GM12873 (cell line): ENCODE results near the gene RFWD3.

Source experiments
- TF ChIP-seq, protein P1 (sequence below): IDR thresholded peaks from 2 replicates; pipeline ENCODE4 v1.5.1; 2012; ENCODE audit warnings: low read depth, mild to moderate bottlenecking, moderate library complexity, low read length, control low read depth; ENCODE audit not compliant: insufficient read depth; ENCODE audit errors: missing control alignments

The RFWD3 gene

DNA sequence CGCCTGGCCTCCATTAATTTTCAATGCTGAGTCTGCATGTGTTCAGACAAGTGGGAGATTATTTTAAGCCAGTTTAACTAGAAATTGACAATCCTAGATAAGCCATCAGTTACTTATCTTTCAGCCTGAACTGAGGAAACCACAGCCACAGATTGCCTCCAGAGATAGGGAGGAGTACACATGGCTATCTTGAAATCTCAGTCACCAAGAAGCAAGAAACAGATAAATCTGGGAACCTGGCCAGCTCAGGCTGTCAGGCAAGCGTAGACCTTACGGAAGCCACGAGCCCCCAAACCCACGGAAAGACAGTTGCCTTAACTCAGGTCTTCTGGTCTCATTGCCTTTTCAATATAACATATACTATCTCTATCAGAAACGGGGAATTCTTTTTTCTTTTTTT lies 57.7 kb downstream of the RFWD3 start:
- TF ChIP-seq, protein P1, sequence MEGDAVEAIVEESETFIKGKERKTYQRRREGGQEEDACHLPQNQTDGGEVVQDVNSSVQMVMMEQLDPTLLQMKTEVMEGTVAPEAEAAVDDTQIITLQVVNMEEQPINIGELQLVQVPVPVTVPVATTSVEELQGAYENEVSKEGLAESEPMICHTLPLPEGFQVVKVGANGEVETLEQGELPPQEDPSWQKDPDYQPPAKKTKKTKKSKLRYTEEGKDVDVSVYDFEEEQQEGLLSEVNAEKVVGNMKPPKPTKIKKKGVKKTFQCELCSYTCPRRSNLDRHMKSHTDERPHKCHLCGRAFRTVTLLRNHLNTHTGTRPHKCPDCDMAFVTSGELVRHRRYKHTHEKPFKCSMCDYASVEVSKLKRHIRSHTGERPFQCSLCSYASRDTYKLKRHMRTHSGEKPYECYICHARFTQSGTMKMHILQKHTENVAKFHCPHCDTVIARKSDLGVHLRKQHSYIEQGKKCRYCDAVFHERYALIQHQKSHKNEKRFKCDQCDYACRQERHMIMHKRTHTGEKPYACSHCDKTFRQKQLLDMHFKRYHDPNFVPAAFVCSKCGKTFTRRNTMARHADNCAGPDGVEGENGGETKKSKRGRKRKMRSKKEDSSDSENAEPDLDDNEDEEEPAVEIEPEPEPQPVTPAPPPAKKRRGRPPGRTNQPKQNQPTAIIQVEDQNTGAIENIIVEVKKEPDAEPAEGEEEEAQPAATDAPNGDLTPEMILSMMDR = no peak

DNA sequence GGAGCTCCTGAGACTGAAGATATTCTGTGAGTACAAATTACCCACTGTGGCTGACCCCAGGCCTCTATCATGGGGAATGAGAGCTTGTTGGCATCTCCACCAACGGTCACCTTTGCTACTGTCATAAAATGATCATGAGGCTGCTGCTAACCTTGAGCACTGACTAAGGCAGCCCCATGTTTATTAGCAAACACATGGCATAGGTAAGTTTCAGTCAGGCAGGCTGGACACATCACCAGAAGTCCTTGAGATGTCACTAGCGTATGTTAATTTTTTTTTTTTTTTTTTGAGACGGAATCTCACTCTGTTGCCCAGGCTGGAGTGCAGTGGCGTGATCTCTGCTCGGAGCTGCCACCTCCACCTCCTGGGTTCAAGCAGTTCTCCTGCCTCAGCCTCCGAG lies 58.3 kb downstream of the RFWD3 start:
- TF ChIP-seq, protein P1 = no peak

DNA sequence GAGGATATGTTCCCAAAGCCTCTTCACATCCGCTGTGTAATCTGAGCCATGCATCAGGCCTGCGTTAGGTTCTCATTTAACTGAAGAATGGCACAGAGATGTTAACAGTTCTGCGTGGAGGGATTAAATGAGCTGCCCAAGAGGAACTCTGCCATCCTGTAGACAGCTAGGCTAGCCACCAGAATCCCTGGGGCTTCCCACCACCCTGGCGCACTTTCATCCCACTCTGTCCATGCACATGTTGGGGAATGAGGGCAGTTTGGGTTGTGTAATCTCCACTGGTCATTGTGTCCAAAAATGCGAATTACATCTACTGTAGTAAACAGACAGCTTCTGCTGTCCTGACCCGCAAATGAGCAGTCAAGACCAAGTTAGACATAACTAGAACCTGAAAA lies 58.7 kb downstream of the RFWD3 start:
- TF ChIP-seq, protein P1 = no peak

DNA sequence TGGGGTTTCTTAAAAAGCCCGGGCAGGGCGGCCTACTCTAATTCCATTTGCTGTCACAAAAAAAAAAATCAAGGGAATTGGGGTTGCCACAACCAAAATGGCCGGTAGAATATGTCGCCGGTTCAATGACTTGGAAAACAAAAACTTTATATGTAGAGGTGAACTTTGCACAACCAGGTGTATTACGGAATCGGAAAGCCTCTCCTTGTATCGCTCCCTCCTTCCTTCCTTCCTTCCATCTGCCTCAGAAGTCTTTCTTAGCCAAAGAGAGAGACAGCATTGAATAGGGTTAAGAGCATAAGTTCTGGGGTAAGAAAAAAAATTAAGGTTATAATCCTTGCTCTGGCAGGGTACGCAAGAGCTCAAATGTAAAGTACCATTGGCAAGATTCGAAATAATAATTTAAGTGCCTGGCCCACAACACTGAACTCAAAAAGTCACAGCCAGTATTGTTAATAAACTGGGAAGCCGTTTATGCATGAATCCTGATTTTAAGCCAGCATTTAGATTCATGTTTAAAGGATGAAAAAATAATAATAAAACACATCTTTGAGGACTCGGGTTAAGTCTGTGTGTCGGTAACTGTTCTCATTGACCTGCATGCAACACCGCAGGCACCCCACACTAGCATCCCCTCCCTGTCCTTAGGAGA lies 59.2 kb downstream of the RFWD3 start:
- TF ChIP-seq, protein P1 = no peak

DNA sequence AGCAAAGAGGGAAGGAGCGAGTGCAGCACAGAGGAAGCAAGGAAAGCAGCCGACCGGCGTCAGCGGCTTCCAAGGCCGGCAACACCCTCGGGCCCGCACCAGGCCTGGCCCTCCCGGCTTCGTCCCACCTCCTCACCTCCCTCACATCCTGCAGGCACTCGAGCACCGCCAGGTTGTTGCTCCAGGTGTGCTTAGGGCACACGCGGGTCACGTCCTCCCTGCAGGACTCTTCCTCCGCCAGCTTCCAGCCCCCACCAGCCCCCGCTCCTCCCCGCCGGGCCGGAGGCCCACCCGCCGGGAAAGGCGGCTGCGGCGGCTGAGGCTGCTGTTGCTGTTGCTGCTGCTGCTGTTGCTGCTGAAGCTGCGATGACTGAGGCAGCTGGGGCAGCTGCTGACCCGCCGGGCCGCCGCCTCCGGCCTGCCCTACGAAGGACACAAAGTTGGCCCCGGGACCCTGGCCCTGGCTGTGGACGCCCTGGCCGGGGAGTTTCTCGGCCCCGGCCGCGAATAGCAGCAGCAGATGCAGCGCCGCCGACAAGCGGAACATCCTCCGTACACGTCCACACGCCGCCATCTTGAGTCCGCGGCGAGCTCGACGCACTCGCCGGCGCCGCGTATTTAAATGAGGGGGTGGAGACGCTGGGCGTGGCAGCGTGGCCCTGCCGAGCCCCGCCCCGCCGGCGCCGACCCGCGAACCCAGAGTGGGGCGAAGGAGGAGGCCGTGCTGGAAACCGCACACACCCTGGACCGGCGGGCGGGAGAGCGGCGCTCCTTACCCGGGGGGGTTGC lies 60.0 kb downstream of the RFWD3 start, which contains the start of gene GLG1:
TSS of gene GLG1 (minus strand) at position 594 of the 789 bp plus-strand sequence. CDS start at position 574, 20 bp downstream.
- TF ChIP-seq, protein P1 = no peak

DNA sequence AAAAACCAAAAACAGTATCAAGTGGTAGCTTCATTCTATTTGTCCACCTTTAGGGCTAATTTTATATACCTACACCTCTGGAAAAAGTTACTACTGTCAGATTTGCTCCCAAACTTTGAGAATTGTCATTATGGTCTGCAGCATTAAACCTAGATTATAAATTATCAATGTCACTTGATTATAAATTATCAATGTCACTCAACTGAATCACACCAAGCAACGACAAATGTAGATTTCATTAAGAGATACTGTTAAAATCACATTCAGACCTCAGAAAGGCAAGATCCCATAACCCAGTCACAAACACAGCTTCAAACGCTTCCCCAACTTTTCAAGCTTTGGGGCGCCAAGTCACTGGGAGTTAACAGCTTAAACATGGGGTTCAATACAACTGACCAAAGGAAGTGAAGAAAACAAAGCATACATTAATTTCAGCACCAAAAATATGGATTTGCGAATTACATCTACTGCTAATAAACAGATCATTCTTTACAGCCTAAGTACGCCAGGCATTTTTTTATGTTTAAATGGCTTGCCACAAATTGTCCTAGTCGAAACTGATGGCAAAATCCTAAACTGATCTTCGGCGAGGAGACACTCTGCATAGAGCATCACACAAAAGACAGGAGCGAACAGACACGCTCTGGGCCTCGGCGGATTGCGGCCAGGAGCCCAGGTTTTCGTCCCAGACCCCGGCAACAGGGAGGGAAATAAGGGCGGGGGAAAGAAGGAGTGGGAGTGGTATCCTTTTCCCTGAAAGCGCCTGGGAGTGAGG lies 60.7 kb downstream of the RFWD3 start:
- TF ChIP-seq, protein P1 = no peak

DNA sequence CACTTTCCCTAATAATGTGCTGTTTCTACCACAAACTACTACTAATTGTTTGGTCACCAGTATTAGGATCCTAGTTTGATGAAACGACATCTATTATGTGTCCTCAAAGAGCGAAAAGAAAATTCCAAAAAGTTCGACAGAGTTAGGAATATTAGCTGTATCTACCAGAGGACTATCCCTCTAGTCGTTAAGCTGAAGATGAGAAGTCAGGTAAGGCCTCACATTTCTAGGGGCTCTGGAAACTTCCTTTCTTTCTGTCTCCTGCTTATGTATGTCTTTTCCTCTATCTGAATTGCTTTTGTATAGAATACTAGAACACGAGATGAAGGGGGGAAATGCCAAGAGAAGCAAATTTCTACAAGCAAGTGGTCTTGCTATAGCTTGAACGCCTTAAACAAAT lies 61.3 kb downstream of the RFWD3 start:
- TF ChIP-seq, protein P1 = no peak
